IMR-90 (cell line): ENCODE results near the gene ZNF665. TPM values are rescaled to one million over a fixed set of nuclear protein-coding genes. Genes with fewer than 3 reads are reported as not detected.

Experiments used
- ATAC-seq: fragments of 200-7000 bp; cut with Tn5 transposase; 2 replicates; pipeline ENCODE4 v1.9.1; 2020; ENCODE audit warnings: low read depth, mild to moderate bottlenecking, moderate library complexity
- BruUV-seq: library from RNA; stranded (reverse); fragments of 400-500 nt; replicated peaks from 2 replicates; lab custom pipeline; 2021; lab: Mats Ljungman, UMichigan
- CTCF ChIA-PET: fragments of 300-600 bp; formaldehyde crosslinking; extraction: SDS; loops from one replicate; lab custom pipeline; 2021; ENCODE audit warnings: antibody characterized with exemption; lab: Yijun Ruan, JAX
- POLR2A ChIA-PET: fragments of 300-600 bp; sonication (Branson Sonifier 250); formaldehyde crosslinking; loops from one replicate; lab custom pipeline; 2022; ENCODE audit warnings: antibody characterized with exemption; ENCODE audit not compliant: unreplicated experiment; lab: Charles Lee
- DNase-seq: peaks from one replicate; pipeline ENCODE4 v3.0.0; 2013
- H2AFZ ChIP-seq: replicated peaks from 2 replicates; pipeline ENCODE3; 2013; ENCODE audit warnings: low read length, mild to moderate bottlenecking; ENCODE audit not compliant: poor library complexity
- H2AK5ac ChIP-seq: 2 replicates; pipeline ENCODE4 v1.6.1; 2013; ENCODE audit warnings: low read depth, low read length, inconsistent platforms
- H2AK9ac ChIP-seq: replicated peaks from 2 replicates; pipeline ENCODE3; 2013; ENCODE audit warnings: mild to moderate bottlenecking, low read depth, low read length, moderate library complexity; ENCODE audit not compliant: poor library complexity
- H2BK120ac ChIP-seq: 2 replicates; pipeline ENCODE4 v1.6.1; 2013; ENCODE audit warnings: low read depth, low read length, inconsistent platforms
- H2BK15ac ChIP-seq: 3 replicates; pipeline ENCODE4 v1.6.1; 2013; ENCODE audit warnings: low read depth, low read length, inconsistent platforms
- H2BK20ac ChIP-seq: 2 replicates; pipeline ENCODE4 v1.6.1; 2013; ENCODE audit warnings: low read depth, mild to moderate bottlenecking, inconsistent platforms, low read length, moderate library complexity
- H2BK5ac ChIP-seq: 2 replicates; pipeline ENCODE4 v1.6.1; 2013; ENCODE audit warnings: mild to moderate bottlenecking, low read depth, low read length, inconsistent platforms; ENCODE audit not compliant: poor library complexity, severe bottlenecking
- H3K14ac ChIP-seq: replicated peaks from 2 replicates; pipeline ENCODE4 v1.6.1; 2013; ENCODE audit warnings: low read depth, low read length, inconsistent platforms
- H3K18ac ChIP-seq: 2 replicates; pipeline ENCODE4 v1.6.1; 2013; ENCODE audit warnings: low read depth, low read length, control low read depth
- H3K23ac ChIP-seq: 2 replicates; pipeline ENCODE4 v1.6.1; 2013; ENCODE audit warnings: low read depth, low read length, inconsistent platforms
- H3K27ac ChIP-seq: 2 replicates; pipeline ENCODE4 v1.5.1; 2013; ENCODE audit warnings: mild to moderate bottlenecking, control low read depth, low read length; ENCODE audit not compliant: insufficient read depth
- H3K27me3 ChIP-seq: 2 replicates; pipeline ENCODE4 v1.6.1; 2013; ENCODE audit warnings: low read length; ENCODE audit not compliant: control insufficient read depth, insufficient read depth
- H3K36me3 ChIP-seq: 2 replicates; pipeline ENCODE4 v1.6.1; 2013; ENCODE audit warnings: low read length, mixed read lengths; ENCODE audit not compliant: control insufficient read depth, insufficient read depth
- H3K4ac ChIP-seq: 2 replicates; pipeline ENCODE4 v1.6.1; 2013; ENCODE audit warnings: low read depth, low read length, inconsistent platforms
- H3K4me1 ChIP-seq: 2 replicates; pipeline ENCODE4 v1.6.1; 2013; ENCODE audit warnings: low read length, mixed read lengths; ENCODE audit not compliant: control insufficient read depth, insufficient read depth
- H3K4me2 ChIP-seq: 2 replicates; pipeline ENCODE4 v1.6.1; 2013; ENCODE audit warnings: low read depth, mild to moderate bottlenecking, control low read depth, low read length, moderate library complexity
- H3K4me3 ChIP-seq: 2 replicates; pipeline ENCODE4 v1.5.1; 2013; ENCODE audit warnings: low read depth, mild to moderate bottlenecking, control low read depth, low read length, moderate library complexity; ENCODE audit not compliant: insufficient read depth
- H3K56ac ChIP-seq: 2 replicates; pipeline ENCODE4 v1.6.1; 2013; ENCODE audit warnings: low read length, inconsistent platforms; ENCODE audit not compliant: insufficient read depth; ENCODE audit errors: extremely low read depth
- H3K79me1 ChIP-seq, 2 experiments: 2 replicates each; pipeline ENCODE4 v1.6.1; 2013; ENCODE audit warnings: low read length in 2 of 2, inconsistent platforms in 1 of 2, low read depth in 1 of 2
- H3K9ac ChIP-seq: 2 replicates; pipeline ENCODE4 v1.6.1; 2013; ENCODE audit warnings: low read depth, low read length, control low read depth
- H3K9me1 ChIP-seq: 2 replicates; pipeline ENCODE4 v1.6.1; 2013; ENCODE audit warnings: low read length, inconsistent platforms; ENCODE audit not compliant: insufficient read depth
- H3K9me3 ChIP-seq: 2 replicates; pipeline ENCODE4 v1.6.1; 2013; ENCODE audit warnings: low read length; ENCODE audit not compliant: control insufficient read depth, insufficient read depth
- H4K20me1 ChIP-seq: 2 replicates; pipeline ENCODE4 v1.6.1; 2013; ENCODE audit warnings: low read length, inconsistent platforms; ENCODE audit not compliant: insufficient read depth
- H4K5ac ChIP-seq: 2 replicates; pipeline ENCODE4 v1.6.1; 2013; ENCODE audit warnings: mild to moderate bottlenecking, low read depth, low read length, control low read depth
- H4K8ac ChIP-seq, 2 experiments: 2 replicates each; pipeline ENCODE4 v1.6.1; 2013; ENCODE audit warnings: low read depth in 2 of 2, low read length in 2 of 2, control low read depth in 1 of 2, inconsistent platforms in 1 of 2
- H4K91ac ChIP-seq: 2 replicates; pipeline ENCODE4 v1.6.1; 2013; ENCODE audit warnings: low read depth, low read length, inconsistent platforms; ENCODE audit not compliant: insufficient read depth
- BHLHE40 ChIP-seq: fragments of 150-350 bp; IDR thresholded peaks from 2 replicates; pipeline ENCODE4 v1.6.1; 2016; ENCODE audit warnings: mild to moderate bottlenecking, low read depth, low read length
- CEBPB ChIP-seq: IDR thresholded peaks from 2 replicates; pipeline ENCODE4 v1.6.1; 2012; ENCODE audit warnings: low read depth, low read length, improper control_type of control experiment
- CHD1 ChIP-seq: IDR thresholded peaks from 2 replicates; pipeline ENCODE4 v1.6.1; 2012; ENCODE audit warnings: low read depth, low read length, improper control_type of control experiment
- CTCF ChIP-seq: conservative IDR thresholded peaks from 2 replicates; pipeline ENCODE4 v1.5.1; 2012; ENCODE audit warnings: mild to moderate bottlenecking, low read depth, low read length, improper control_type of control experiment
- FOS ChIP-seq: fragments of 150-350 bp; IDR thresholded peaks from 2 replicates; pipeline ENCODE4 v1.6.1; 2016; ENCODE audit warnings: low read depth, low read length
- MAFK ChIP-seq: IDR thresholded peaks from 2 replicates; pipeline ENCODE4 v1.6.1; 2012; ENCODE audit warnings: low read depth, low read length, improper control_type of control experiment
- MAZ ChIP-seq: IDR thresholded peaks from 2 replicates; pipeline ENCODE4 v1.6.1; 2012; ENCODE audit warnings: low read depth, mild to moderate bottlenecking, low read length, improper control_type of control experiment, moderate library complexity, borderline replicate concordance
- MXI1 ChIP-seq: IDR thresholded peaks from 2 replicates; pipeline ENCODE4 v1.6.1; 2012; ENCODE audit warnings: low read depth, mild to moderate bottlenecking, low read length, moderate library complexity, borderline replicate concordance
- NFE2L2 ChIP-seq: fragments of 150-350 bp; IDR thresholded peaks from 2 replicates; pipeline ENCODE4 v1.6.1; 2016; ENCODE audit warnings: low read depth, mild to moderate bottlenecking, low read length
- POLR2A ChIP-seq: IDR thresholded peaks from 2 replicates; pipeline ENCODE4 v1.6.1; 2012; ENCODE audit warnings: mild to moderate bottlenecking, low read depth, low read length
- RAD21 ChIP-seq: IDR thresholded peaks from 2 replicates; pipeline ENCODE4 v1.6.1; 2012; ENCODE audit warnings: low read length, improper control_type of control experiment
- RCOR1 ChIP-seq: IDR thresholded peaks from 2 replicates; pipeline ENCODE4 v1.6.1; 2012; ENCODE audit warnings: mild to moderate bottlenecking, low read length, improper control_type of control experiment; ENCODE audit not compliant: insufficient replicate concordance
- RFX5 ChIP-seq: IDR thresholded peaks from 2 replicates; pipeline ENCODE4 v1.8.0; 2012; ENCODE audit warnings: low read depth, mild to moderate bottlenecking, low read length, moderate library complexity
- USF2 ChIP-seq: fragments of 150-350 bp; IDR thresholded peaks from 2 replicates; pipeline ENCODE4 v1.6.1; 2017; ENCODE audit warnings: mild to moderate bottlenecking, antibody characterized with exemption, low read length, low read depth
- WGBS, 2 experiments: methylation state at CpG; one replicate each; pipeline versions ENCODE4 v1.1.5 to v1.1.7; 2013; ENCODE audit warnings: missing lambda C conversion rate in 2 of 2; ENCODE audit not compliant: insufficient read length in 1 of 2; ENCODE audit errors: extremely low coverage in 2 of 2; 5-methylcytosine and 5-hydroxymethylcytosine counted together
- dilution Hi-C: fragments of 300-500 bp; cut with HindIII; formaldehyde crosslinking; loops from one replicate; pipeline ENCODE4 v1.14.3; 2018; ENCODE audit warnings: low sequenced_read_pairs; ENCODE audit not compliant: unreplicated experiment
- in situ Hi-C: fragments of 300-500 bp; cut with MboI; formaldehyde crosslinking; loops from 3 replicates; pipeline ENCODE4 v1.14.3; 2019; ENCODE audit warnings: low sequenced_read_pairs, inconsistent platforms, mixed read lengths
- intact Hi-C: fragments of 100-400 bp; cut with micrococcal nuclease; formaldehyde crosslinking; loops from 2 replicates; pipeline ENCODE4 v1.10.0; 2022
- polyA plus RNA-seq, 3 experiments: library from polyadenylated mRNA; depleted of rRNA; stranded (reverse); fragments of >200 nt; gene quantifications; 2 replicates each; pipeline ENCODE4 v1.2.3, GENCODE V29; 2012; ENCODE audit warnings: low replicate concordance in 1 of 3
- total RNA-seq: library from RNA; depleted of rRNA; stranded (reverse); fragments of >200 nt; gene quantifications from 2 replicates; pipeline ENCODE4 v1.2.3, GENCODE V29; 2012

The ZNF665 gene
- total and polyA plus RNA-seq, 2 of the 4 experiments (the other 2 are of a cell fraction): 2.0 to 3.0 TPM

GRCh38 chr19:53132141-53132991 lies 60.8 kb downstream of the ZNF665 start, which contains the start of gene ZNF415:
Gene ZNF415 (minus strand): TSS chr19:53132910. CDS start chr19:53122676, 10,234 bp downstream.
- CTCF ChIA-PET: no interaction called here
- dilution Hi-C loops (no loop called here), in situ Hi-C loops (no loop called here), intact Hi-C loops (no loop called here)
- 8% methylated on average over 7 of the region's 51 CpGs; no CpG with 5 or more reads in 1 of the 2 experiments for WGBS, 2 experiments
- Histone ChIP-seq H3K27ac (peak within 1 kb of the TSS; percentile 48), H3K79me1 (peaks cover 0 to 9% of the 10 kb centered on the region in 2 experiments; a peak in 2 of 4 replicates), H2AK5ac (peak within 1 kb of the TSS; percentile 48), H2AFZ (peak within 1 kb of the TSS; percentile 98), H2BK5ac (peak within 1 kb of the TSS; percentile 9), H3K14ac (peak within 1 kb of the TSS; percentile 93), H3K36me3 (no peaks in the 10 kb centered on the region; the same call in 1 of the 2 replicates), H2AK9ac (peak within 1 kb of the TSS; percentile 96), H3K4me2 (peak within 1 kb of the TSS; percentile 53), H4K91ac (no peak within 1 kb of the TSS), H2BK120ac (peak within 1 kb of the TSS; percentile 25; the same call in 1 of the 2 replicates), H3K9me1 (no peaks in the 10 kb centered on the region), H4K20me1 (no peaks in the 10 kb centered on the region), H3K9me3 (no peaks in the 10 kb centered on the region; the same call in 1 of the 2 replicates), H4K8ac (peak within 1 kb of the TSS; percentile 46 to 96), H3K9ac (peak within 1 kb of the TSS; percentile 80), H2BK15ac (no peak within 1 kb of the TSS; the same call in 2 of the 3 replicates), H3K23ac (peak within 1 kb of the TSS; percentile 70), H2BK20ac (no peak within 1 kb of the TSS), H3K18ac (peak within 1 kb of the TSS; percentile 28; the same call in 1 of the 2 replicates), H4K5ac (peak within 1 kb of the TSS; percentile 74), H3K56ac (peak within 1 kb of the TSS; percentile 74), H3K4ac (peak within 1 kb of the TSS; percentile 74), H3K4me3 (peak within 1 kb of the TSS; percentile 57), H3K4me1 (peaks cover 3% of the 10 kb centered on the region; the same call in 1 of the 2 replicates), H3K27me3 (no peaks in the 10 kb centered on the region)
- no TSS peak for BruUV-seq
- peak; percentile 67 for DNase-seq
- POLR2A ChIA-PET: no interaction called here
- no peak for TF ChIP-seq RFX5
- no peak for TF ChIP-seq CHD1
- TF ChIP-seq FOS: no peak
- TF ChIP-seq USF2: no peak
- no peak for TF ChIP-seq POLR2A
- no peak for TF ChIP-seq BHLHE40
- no peak for TF ChIP-seq RAD21
- no peak for TF ChIP-seq CEBPB
- TF ChIP-seq MXI1: no peak
- no peak for TF ChIP-seq MAZ
- no peak for TF ChIP-seq NFE2L2
- no peak for TF ChIP-seq CTCF
- no peak for TF ChIP-seq MAFK
- no peak for TF ChIP-seq RCOR1
- peak; percentile 95 for ATAC-seq
